ENCODE results near the gene PGAM5. TPM values are rescaled to one million over a fixed set of nuclear protein-coding genes. Genes with fewer than 3 reads are reported as not detected.

The PGAM5 gene
- total and polyA plus RNA-seq, 2 of the 13 experiments (the other 11 are each of a cell fraction or from before 2014, with no cell fraction given): 18.0 to 77.9 TPM

- no peak for TF ChIP-seq CEBPZ (IDR thresholded peaks at IDR 0.05; ENCODE audit: low read length)
- TF ChIP-seq MTA3 (CRISPR knock-in tag; IDR thresholded peaks at IDR 0.05): no peak
- no peak for TF ChIP-seq SRF (IDR thresholded peaks at IDR 0.05; ENCODE audit: low read depth, low read length)
- TF ChIP-seq ZHX1 (CRISPR knock-in tag; IDR thresholded peaks at IDR 0.05; ENCODE audit: low read depth): no peak
- no peak for TF ChIP-seq ZSCAN30 (CRISPR knock-in tag; IDR thresholded peaks at IDR 0.05)
- no peak for TF ChIP-seq MNT (IDR thresholded peaks at IDR 0.05)
- no peak for TF ChIP-seq ZNF362 (CRISPR knock-in tag; IDR thresholded peaks at IDR 0.05; ENCODE audit: borderline replicate concordance)
- TF ChIP-seq ZNF691 (CRISPR knock-in tag; IDR thresholded peaks at IDR 0.05; ENCODE audit: borderline replicate concordance, low read depth): no peak
- TF ChIP-seq ZNF552 (CRISPR knock-in tag; IDR thresholded peaks at IDR 0.05; ENCODE audit: borderline replicate concordance): no peak
- no peak for TF ChIP-seq ZNF792 (CRISPR knock-in tag; IDR thresholded peaks at IDR 0.05)
- TF ChIP-seq HMGXB3 (CRISPR knock-in tag; IDR thresholded peaks at IDR 0.05; ENCODE audit: borderline replicate concordance): no peak
- no peak for TF ChIP-seq SOX6 (IDR thresholded peaks at IDR 0.05)
- no peak for TF ChIP-seq SOX6 (CRISPR knock-in tag; IDR thresholded peaks at IDR 0.05)
- peak; percentile 70 for TF ChIP-seq ZNF607 (CRISPR knock-in tag; IDR thresholded peaks at IDR 0.05; ENCODE audit: borderline replicate concordance)
- no peak for TF ChIP-seq ZBTB1 (CRISPR knock-in tag; IDR thresholded peaks at IDR 0.05; ENCODE audit: borderline replicate concordance)
Measured at GRCh38 chr12:132761921-132762583, 51.4 kb downstream of the PGAM5 start (continued).
